HL-60 (cell line): Measurements from ENCODE around the gene CARMIL1.

Source experiments
- CTCF ChIP-seq: IDR thresholded peaks from one replicate; pipeline ENCODE4 v1.5.1; 2011; ENCODE audit warnings: low read length, control low read depth, inconsistent platforms; ENCODE audit not compliant: insufficient read depth
- GABPA ChIP-seq: IDR thresholded peaks from 2 replicates; pipeline ENCODE4 v1.6.1; 2012; ENCODE audit warnings: low read depth
- POLR2AphosphoS5 ChIP-seq: IDR thresholded peaks from 2 replicates; pipeline ENCODE4 v1.6.1; 2012; ENCODE audit warnings: low read depth
- REST ChIP-seq: IDR thresholded peaks from 2 replicates; pipeline ENCODE4 v1.6.1; 2012; ENCODE audit warnings: low read depth; ENCODE audit not compliant: insufficient replicate concordance

- TF ChIP-seq CTCF (no peak), POLR2AphosphoS5 (no peak), GABPA (no peak), REST (no peak)
These were observed 311.8 kb downstream of the CARMIL1 start for GRCh38 chr6:25590986-25591385.
